HEK293 (cell line): Measurements from ENCODE around the gene BAIAP3.

Source experiments
- CTCF ChIP-seq: fragments of 450-650 bp; formaldehyde crosslinking; IDR thresholded peaks from 2 replicates; pipeline ENCODE4 v1.5.1; 2016; ENCODE audit warnings: missing biosample characterization, missing genetic modification characterization
- SP2 ChIP-seq: fragments of 450-650 bp; formaldehyde crosslinking; IDR thresholded peaks from 2 replicates; pipeline ENCODE4 v1.5.1; 2016; ENCODE audit warnings: missing biosample characterization, missing genetic modification characterization
- ZNF114 ChIP-seq: fragments of 450-650 bp; formaldehyde crosslinking; IDR thresholded peaks from 2 replicates; pipeline ENCODE4 v1.5.0; 2017; ENCODE audit warnings: missing biosample characterization, missing genetic modification characterization
- ZNF146 ChIP-seq: fragments of 450-650 bp; formaldehyde crosslinking; IDR thresholded peaks from 2 replicates; pipeline ENCODE4 v1.5.1; 2016; ENCODE audit warnings: missing biosample characterization, missing genetic modification characterization
- ZNF239 ChIP-seq: fragments of 450-650 bp; formaldehyde crosslinking; IDR thresholded peaks from 2 replicates; pipeline ENCODE4 v1.5.1; 2016; ENCODE audit warnings: missing biosample characterization, missing genetic modification characterization
- ZNF292 ChIP-seq: fragments of 450-650 bp; formaldehyde crosslinking; IDR thresholded peaks from 2 replicates; pipeline ENCODE4 v1.5.1; 2016; ENCODE audit warnings: low read depth, missing biosample characterization, missing genetic modification characterization, borderline replicate concordance
- ZNF423 ChIP-seq: fragments of 450-650 bp; formaldehyde crosslinking; IDR thresholded peaks from 2 replicates; pipeline ENCODE4 v1.5.1; 2016; ENCODE audit warnings: missing biosample characterization, missing genetic modification characterization
- ZNF629 ChIP-seq: fragments of 450-650 bp; formaldehyde crosslinking; IDR thresholded peaks from 2 replicates; pipeline ENCODE4 v1.5.1; 2017; ENCODE audit warnings: missing biosample characterization, missing genetic modification characterization

GRCh38 chr16:1325261-1325660 is 8.2 kb upstream of the BAIAP3 start:
- TF ChIP-seq ZNF114 (no peak), ZNF239 (tag by site-specific recombination) (no peak), CTCF (no peak), ZNF292 (tag by site-specific recombination) (no peak), ZNF629 (tag by site-specific recombination) (no peak), SP2 (tag by site-specific recombination) (no peak), ZNF423 (tag by site-specific recombination) (no peak), ZNF146 (tag by site-specific recombination) (no peak)
